GM18868 (cell line): ENCODE results near the gene SULT1A3.
A peak's percentile ranks its signal among the peaks of the same experiment; 100 is the strongest.
"Not testable (repeated sequence)": the region's sequence is repeated elsewhere in the genome, so short reads cannot be mapped to it uniquely, and the experiment has no call there.

ENCODE experiments used
- ATAC-seq: cut with Tn5 transposase; IDR thresholded peaks from one replicate; pipeline ENCODE4 v1.9.1; 2021; ENCODE audit warnings: mild to moderate bottlenecking, moderate library complexity; ENCODE audit not compliant: unreplicated experiment

Gene SULT1A3

GRCh38 chr16:30186782-30187555 is 12.1 kb upstream of the SULT1A3 start:
- no peak for ATAC-seq

GRCh38 chr16:30187556-30187865 is 11.5 kb upstream of the SULT1A3 start:
- no peak for ATAC-seq

GRCh38 chr16:30187971-30188561 is 11.0 kb upstream of the SULT1A3 start:
- ATAC-seq = no peak

GRCh38 chr16:30191158-30191557 is 7.9 kb upstream of the SULT1A3 start:
- not testable (repeated sequence) for ATAC-seq

GRCh38 chr16:30193098-30193497 is 6.0 kb upstream of the SULT1A3 start:
- peak; percentile 16 for ATAC-seq

- peak; percentile 84 for ATAC-seq
Observed at GRCh38 chr16:30193615-30194014, 5.4 kb upstream of the SULT1A3 start, which contains the start of the genes BOLA2B and SLX1A. TSS of gene BOLA2B (minus strand) at chr16:30193666. CDS start at chr16:30193595, 71 bp downstream. TSS of gene SLX1A (plus strand) at chr16:30193875. CDS start at chr16:30194085, 210 bp downstream.

GRCh38 chr16:30194172-30194925 is 4.7 kb upstream of the SULT1A3 start:
- peak; percentile 67 for ATAC-seq

- ATAC-seq = not testable (repeated sequence)
Observed at GRCh38 chr16:30197001-30197400, 2.1 kb upstream of the SULT1A3 start.

- not testable (repeated sequence) for ATAC-seq
Observed at GRCh38 chr16:30199608-30200343, 721 bp downstream of the SULT1A3 start.

GRCh38 chr16:30205541-30206236 is 6.6 kb downstream of the SULT1A3 start:
- ATAC-seq = not testable (repeated sequence)

- not testable (repeated sequence) for ATAC-seq
Observed at GRCh38 chr16:30206252-30206651, 7.2 kb downstream of the SULT1A3 start.

- ATAC-seq = not testable (repeated sequence)
Observed at GRCh38 chr16:30207063-30207704, 8.1 kb downstream of the SULT1A3 start.

GRCh38 chr16:30209032-30209431 is 10.0 kb downstream of the SULT1A3 start:
- ATAC-seq = not testable (repeated sequence)

GRCh38 chr16:30211414-30211813 is 12.4 kb downstream of the SULT1A3 start:
- ATAC-seq = not testable (repeated sequence)

- not testable (repeated sequence) for ATAC-seq
Observed at GRCh38 chr16:30217082-30217481, 18.0 kb downstream of the SULT1A3 start.

GRCh38 chr16:30248379-30248778 is 49.3 kb downstream of the SULT1A3 start, which contains the start of gene NPIPB13:
TSS of gene NPIPB13 (minus strand) at chr16:30248479. CDS start at chr16:30245573, 2,906 bp downstream.
- not testable (repeated sequence) for ATAC-seq
